EH (cell line): ENCODE data around the gene ARPIN.
"Not testable (repeated sequence)": the region's sequence is repeated elsewhere in the genome, so short reads cannot be mapped to it uniquely, and the experiment has no call there.

ENCODE experiments used
- DNase-seq: peaks from one replicate; pipeline ENCODE4 v3.0.0-alpha.2; 2015; ENCODE audit warnings: low read depth

The ARPIN gene

GRCh38 chr15:89910891-89911626, 1.7 kb downstream of the ARPIN start:
- no peak for DNase-seq

DNA sequence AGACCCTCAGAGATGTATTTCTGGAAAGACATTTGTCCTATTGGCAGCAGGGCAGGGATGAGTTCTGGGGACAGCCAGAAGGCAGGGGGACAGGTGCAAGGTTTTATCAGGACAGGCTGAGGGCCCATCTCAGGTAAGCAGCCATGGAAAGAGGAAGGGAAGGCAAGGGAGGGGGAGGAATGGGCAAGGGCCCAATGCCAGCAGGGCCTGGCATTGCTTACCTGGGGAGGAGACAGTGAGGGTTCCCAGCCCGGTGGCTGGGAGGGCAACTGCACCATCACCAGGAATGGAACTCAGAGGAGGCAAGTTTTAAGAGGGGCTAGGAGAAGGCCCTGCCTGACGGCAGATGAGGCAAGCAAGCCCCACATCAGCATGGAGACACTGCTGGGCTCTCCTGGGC, 3.1 kb downstream of the ARPIN start:
- no peak for DNase-seq

- DNase-seq: no peak
These were observed 4.5 kb downstream of the ARPIN start for GRCh38 chr15:89908226-89908625.

DNA sequence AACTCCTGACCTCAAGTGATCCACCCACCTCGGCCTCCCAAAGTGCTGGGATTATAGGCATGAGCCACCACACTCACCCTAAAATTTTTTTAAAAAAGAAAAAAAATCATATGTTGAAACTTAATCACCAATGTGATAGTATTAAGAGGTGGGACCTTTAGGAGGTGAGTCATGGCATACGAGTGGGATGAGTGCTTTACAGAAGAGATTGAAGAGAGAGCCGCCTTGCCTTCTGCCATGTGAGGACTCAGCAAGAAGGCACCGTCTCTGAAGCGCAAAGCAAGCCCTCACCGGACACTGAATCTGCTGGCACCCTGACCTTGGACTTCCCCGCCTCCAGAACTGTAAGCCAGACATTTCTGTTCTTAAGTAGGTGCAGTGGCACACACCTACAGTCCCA, 5.5 kb downstream of the ARPIN start:
- no peak for DNase-seq

DNA sequence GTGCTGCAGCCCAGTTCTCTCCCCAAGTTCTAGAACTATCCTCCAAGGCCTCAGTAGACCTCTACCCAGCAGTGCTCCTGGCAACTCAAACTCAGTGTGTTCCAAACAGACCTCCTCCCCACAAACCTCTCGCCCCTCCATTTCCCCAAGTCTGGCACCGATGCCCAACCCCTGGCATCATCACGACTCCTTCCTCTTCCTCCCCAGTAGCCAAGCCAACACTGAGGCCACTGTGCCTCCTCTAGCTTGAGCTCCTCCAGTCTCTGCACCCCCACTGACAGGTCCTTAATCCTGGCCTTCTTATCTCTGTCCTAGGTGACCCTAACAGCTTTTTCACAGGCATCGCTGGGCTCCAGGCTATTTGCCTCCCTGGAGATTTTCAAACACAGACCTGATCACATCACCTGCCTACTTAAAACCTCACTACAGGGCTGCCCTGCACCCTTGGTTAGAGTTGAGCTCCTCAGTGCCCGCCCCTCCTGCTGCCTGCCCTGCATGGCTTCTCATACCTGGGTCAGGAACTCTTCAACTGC, 6.8 kb downstream of the ARPIN start:
- DNase-seq: no peak

DNA sequence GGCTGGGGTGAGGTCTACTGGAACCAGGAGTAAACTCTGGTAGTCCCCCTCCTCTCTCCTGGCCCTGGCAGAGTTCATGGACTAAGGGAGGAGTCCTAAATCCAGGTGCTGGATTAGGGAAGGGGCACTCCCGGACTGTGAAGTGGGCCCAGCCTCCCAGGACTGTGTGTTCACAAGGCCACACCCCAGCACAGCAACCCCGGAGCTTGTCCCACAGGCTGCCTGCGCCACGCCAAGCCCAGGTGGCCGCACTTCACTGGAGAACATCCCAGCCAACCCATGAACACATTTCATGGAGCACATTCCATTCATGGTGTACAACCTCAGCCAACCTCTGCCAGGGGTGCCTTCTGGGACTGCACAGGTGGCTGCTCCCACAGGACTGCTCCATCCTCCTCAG, 8.2 kb downstream of the ARPIN start:
- no peak for DNase-seq

GRCh38 chr15:89903858-89904130, 9.0 kb downstream of the ARPIN start:
- no peak for DNase-seq

DNA sequence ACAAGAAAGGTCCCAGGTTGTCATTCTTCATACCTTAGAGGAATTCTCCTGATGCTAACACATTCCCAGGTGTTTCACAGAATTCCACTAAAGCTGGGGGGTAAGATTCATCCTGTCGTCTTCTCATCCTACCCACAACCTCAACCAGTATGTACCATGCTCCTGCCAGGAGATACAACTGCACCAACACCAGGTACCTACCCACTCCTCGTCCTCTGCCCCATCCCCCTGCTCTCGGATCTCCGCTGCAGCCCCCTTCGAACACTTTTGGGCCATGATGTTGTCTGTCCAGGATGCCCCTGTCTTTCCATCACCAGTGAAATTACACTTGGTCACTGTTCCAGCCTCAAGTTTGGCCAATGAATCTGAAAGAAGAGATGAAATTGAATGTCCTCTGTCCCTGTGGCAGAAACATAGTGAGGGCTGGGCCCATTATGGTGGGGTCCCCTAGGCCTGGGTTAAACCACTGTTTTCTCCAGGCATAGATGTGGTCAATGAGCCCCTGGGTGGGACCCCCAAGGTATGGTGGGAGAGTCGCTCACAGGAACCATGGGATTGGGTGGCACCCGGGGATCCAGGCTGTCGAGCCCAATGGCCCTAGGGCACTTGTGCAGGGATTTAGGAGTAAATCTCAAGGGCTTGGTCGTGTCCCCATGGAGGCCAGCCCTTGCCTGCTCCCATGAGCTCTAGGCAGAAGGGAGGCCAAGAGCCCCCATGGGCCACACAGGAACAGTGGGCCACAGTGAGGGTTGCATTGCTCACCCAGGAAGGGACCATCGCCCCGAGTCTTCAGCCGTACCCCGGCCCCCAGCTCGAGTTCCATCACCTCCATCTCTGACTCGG, 9.5 kb downstream of the ARPIN start:
- DNase-seq: no peak

GRCh38 chr15:89900849-89901248, 11.9 kb downstream of the ARPIN start:
- no peak for DNase-seq

DNA sequence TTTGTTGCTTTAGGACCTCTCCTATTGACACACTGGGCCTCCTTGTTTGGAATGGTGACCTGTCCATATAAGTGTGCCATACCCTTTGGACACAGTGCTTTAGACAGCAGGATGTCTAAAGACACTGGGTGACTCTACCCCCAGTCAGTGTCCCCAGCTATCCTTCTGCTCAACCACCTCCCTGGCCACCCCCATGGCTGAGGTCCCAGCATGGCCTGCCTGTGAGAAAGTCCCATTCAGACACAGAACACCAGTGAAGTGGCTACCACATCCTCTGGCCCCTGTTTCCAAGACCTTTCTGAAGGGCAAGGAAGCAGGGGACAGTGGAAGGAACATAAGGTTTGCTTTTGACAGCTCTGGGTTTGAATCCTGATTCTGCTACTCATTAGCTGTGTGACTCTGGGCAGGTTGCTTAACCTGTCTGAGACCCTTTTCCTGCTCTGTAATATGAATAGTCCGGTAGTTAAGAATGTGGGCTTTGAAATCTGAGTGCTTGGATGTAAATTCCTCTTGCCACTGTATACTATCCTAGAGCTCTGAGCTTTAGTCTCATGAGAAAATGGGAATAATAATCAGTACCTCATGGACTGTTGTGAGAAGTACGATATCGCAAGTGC, 12.7 kb downstream of the ARPIN start:
- no peak for DNase-seq

GRCh38 chr15:89899295-89899945, 13.3 kb downstream of the ARPIN start:
- DNase-seq: no peak

- peak; percentile 64 for DNase-seq
These were observed 14.0 kb downstream of the ARPIN start for GRCh38 chr15:89898614-89899294.

GRCh38 chr15:89898146-89898545, 14.6 kb downstream of the ARPIN start:
- DNase-seq: no peak

- peak; percentile 93 for DNase-seq
These were observed 18.9 kb downstream of the ARPIN start, which contains the start of gene AP3S2 for GRCh38 chr15:89893696-89894447. Gene AP3S2 (minus strand): TSS chr15:89893994. CDS start chr15:89893949, 45 bp downstream.

GRCh38 chr15:89893027-89893426, 19.7 kb downstream of the ARPIN start:
- DNase-seq: peak; percentile 15

DNA sequence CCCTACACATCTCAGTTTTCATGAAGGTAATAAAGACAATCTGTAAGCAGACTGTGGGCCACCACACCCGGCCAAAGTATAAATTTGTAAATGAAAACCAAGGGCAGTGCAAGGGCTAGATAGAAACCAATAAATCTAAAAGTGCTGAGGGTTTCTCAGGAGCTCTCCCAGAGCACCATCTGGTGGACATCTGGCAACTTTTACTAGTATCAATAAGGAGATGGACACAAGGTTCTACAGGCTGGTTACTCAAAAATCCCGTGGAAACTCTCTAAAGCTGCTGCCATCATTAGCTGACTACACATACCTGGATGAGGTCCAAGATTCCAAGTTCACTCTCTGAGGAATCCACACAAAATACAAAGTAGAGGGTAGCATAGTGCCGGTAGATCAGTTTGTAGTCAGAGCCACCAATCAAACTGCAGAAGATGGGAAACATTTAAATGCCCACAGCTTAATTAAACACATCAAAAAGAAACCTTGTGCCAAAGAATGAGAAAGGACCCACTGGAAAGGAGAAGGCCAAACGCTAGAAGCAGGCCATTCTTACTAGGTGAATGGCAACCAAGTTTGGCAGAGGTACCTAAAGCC, 24.4 kb downstream of the ARPIN start:
- peak; percentile 86 for DNase-seq

GRCh38 chr15:89885611-89886010, 27.1 kb downstream of the ARPIN start:
- peak; percentile 20 for DNase-seq

DNA sequence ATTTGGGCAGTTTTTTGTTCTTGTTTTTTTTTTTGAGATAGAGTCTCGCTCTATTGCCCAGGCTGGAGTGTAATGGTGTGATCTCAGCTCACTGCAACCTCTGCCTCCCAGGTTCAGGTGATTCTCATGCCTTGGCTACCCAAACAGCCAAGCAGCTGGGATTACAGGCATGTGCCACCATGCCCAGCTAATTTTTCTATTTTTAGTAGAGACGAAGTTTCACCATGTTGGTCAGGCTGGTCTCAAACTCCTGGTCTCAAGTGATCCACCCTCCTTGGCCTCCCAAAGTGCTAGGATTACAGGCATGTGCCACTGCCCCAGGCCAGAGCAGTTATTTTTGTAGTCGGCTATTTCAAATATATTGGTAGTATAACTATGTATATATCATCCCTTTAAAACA, 27.6 kb downstream of the ARPIN start:
- DNase-seq: not testable (repeated sequence)

GRCh38 chr15:89883518-89883917, 29.2 kb downstream of the ARPIN start:
- no peak for DNase-seq

GRCh38 chr15:89880727-89881126, 32.0 kb downstream of the ARPIN start:
- no peak for DNase-seq

- no peak for DNase-seq
These were observed 34.4 kb downstream of the ARPIN start for GRCh38 chr15:89878323-89878722.
